ENCODE data around the gene TTC12. TPM values are rescaled to one million over a fixed set of nuclear protein-coding genes. Genes with fewer than 3 reads are reported as not detected.

The TTC12 gene
- total RNA-seq, 8 experiments from 2014 or later: 4.1 to 26.7 (median 8.6) TPM; not detected in 1

Other genes with a start within 250 kb of the TTC12 start
- gene ANKK1, start 73.2 kb downstream of the TTC12 start, total RNA-seq: under 1 TPM; 0.11 to 0.47 (median 0.26) TPM
- gene DRD2, start 160.8 kb downstream of the TTC12 start, total RNA-seq: 10 to 100 TPM in 3 of 8 experiments, 1 to 10 TPM in 2, under 1 TPM in 3; 0.13 to 39.4 (median 6.0) TPM